Stomach (tissue), 9 donors: Measurements from ENCODE around the gene C16orf95. TPM values are rescaled to one million over a fixed set of nuclear protein-coding genes. Genes with fewer than 3 reads are reported as not detected.

Source experiments
- DNase-seq, 2 donors: peaks; one replicate each; pipeline versions ENCODE4 v3.0.0 to v3.0.0-alpha.2; 2013 to 2019
- H3K27ac ChIP-seq, 5 donors: fragments of 200-600 bp in 4 of 5; sonication (generic) in 4 of 5; one replicate each; pipeline ENCODE4 v1.5.1; 2013 to 2019; ENCODE audit warnings: mild to moderate bottlenecking in 1 of 5, moderate library complexity in 1 of 5
- H3K27me3 ChIP-seq, 3 donors: fragments of 200-600 bp; sonication (generic); one replicate each; pipeline ENCODE4 v1.5.1; 2017 to 2019; ENCODE audit warnings: mixed run types in 1 of 3
- H3K36me3 ChIP-seq, 4 donors: fragments of 200-600 bp; sonication (generic); 1 replicate in 3 of 4; 2 replicates in 1 of 4; pipeline ENCODE4 v1.5.1; 2016 to 2019
- H3K4me1 ChIP-seq, 4 donors: fragments of 200-600 bp; sonication (generic); one replicate each; pipeline ENCODE4 v1.5.1; 2016 to 2019
- H3K4me3 ChIP-seq, 4 donors: fragments of 200-600 bp; sonication (generic) in 3 of 4; one replicate each; pipeline ENCODE4 v1.5.1; 2016 to 2019; ENCODE audit warnings: mild to moderate bottlenecking in 1 of 4
- H3K9me3 ChIP-seq, 4 donors: fragments of 200-600 bp; sonication (generic); one replicate each; pipeline ENCODE4 v1.5.1; 2016 to 2019
- EP300 ChIP-seq: sonication (generic); formaldehyde crosslinking; IDR thresholded peaks from one replicate; pipeline ENCODE4 v1.6.1; 2017; ENCODE audit warnings: antibody characterized with exemption
- POLR2A ChIP-seq, 4 donors: fragments of 450-650 bp; IDR thresholded peaks; one replicate each; pipeline ENCODE4 v1.6.1; 2016; ENCODE audit warnings: antibody characterized with exemption in 4 of 4, control low read depth in 2 of 4, mild to moderate bottlenecking in 1 of 4, moderate library complexity in 1 of 4
- POLR2AphosphoS5 ChIP-seq, 3 donors: sonication (generic); formaldehyde crosslinking; IDR thresholded peaks; one replicate each; pipeline ENCODE4 v1.6.1; 2016; ENCODE audit warnings: antibody characterized with exemption in 3 of 3
- WGBS, 5 donors: extraction: QIAGEN DNeasy Blood & Tissue Kit in 3 of 5; methylation state at CpG; one replicate each; pipeline versions ENCODE4 v1.1.5 to v1.1.7; 2013 to 2018; 5-methylcytosine and 5-hydroxymethylcytosine counted together
- intact Hi-C: fragments of 100-400 bp; cut with DNase I; formaldehyde crosslinking; loops from one replicate; pipeline ENCODE4 v1.15.1; 2023; ENCODE audit warnings: low total_unique reads
- polyA plus RNA-seq, 3 donors: library from polyadenylated mRNA; stranded (reverse); fragments of 200-250 nt; gene quantifications; one replicate each; pipeline ENCODE4 v1.2.3, GENCODE V29; 2013
- total RNA-seq, 5 donors: library from RNA; depleted of rRNA; stranded (reverse); fragments of >200 nt; gene quantifications; one replicate each; pipeline versions ENCODE4 v1.1.0 to v1.2.3, GENCODE V29; 2014 to 2016
- TF ChIP-seq, protein P1 (sequence below), 7 experiments: fragments of 450-650 bp in 4 of 7; fragments of 200-600 bp in 3 of 7; sonication (generic) in 3 of 7; IDR thresholded peaks; one replicate each; pipeline ENCODE4 v1.5.1; 2016 to 2019; ENCODE audit warnings: antibody characterized with exemption in 7 of 7, control low read depth in 2 of 7, mild to moderate bottlenecking in 1 of 7
- donor health status: healthy with polysubstance abuse.
- donor health status: Bipolar disorder and iron deficiency.
- donor health status: healthy.

The C16orf95 gene
- total and polyA plus RNA-seq, 8 donors, result 0.55 to 4.9 (median 4.3) TPM; not detected in 3

DNA sequence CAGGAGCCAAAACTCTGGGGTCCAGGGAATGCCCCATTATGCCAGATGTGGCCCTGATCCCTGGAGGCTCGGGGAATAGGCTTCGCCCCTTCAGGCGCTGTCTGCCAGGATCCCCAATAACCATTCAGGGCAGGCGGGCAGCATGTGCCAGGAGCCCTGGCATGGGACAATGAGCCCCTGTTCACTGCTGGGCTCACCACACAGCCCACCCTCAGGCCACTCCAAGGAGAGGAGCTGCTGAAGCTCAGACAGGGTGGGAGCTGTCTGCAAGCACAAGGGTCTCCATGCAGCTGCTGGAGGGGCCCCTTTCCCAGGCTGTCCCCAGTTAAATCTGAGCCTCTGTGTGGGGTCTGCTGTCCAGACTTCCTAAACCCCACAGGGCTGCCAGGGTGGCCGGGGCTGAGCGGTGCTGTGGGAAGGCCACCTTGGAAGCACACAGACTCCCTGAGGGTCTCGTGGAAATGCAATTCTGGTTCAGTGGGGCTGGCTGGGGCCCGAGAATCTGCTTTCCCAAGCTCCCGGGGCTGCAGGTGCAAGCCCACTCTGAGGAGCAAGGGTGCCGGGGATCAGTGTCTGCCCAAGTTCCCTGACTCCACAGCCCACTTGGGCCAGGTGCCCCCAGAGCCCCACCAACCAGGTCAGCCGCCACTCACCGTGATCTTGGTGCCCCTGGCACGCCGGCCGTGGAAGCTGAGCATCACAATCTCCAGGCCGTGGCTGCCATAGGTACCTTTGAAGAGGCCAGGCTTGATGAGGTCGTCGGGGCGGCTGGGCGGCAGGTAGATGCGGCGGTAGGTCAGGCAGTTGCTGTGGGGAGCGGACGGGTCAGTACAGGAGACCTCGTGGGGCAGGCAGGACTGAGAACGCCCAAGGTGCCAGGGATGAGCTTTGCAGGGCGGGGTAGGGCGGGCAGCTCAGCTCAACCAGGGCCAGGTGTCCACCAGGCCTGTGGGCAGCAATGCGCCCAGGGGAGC, 17.7 kb upstream of the C16orf95 start:
- TF ChIP-seq POLR2AphosphoS5 (IDR thresholded peaks at IDR 0.05) (no peak), EP300 (no peak), POLR2A (IDR thresholded peaks at IDR 0.05) (no peak)
- TF ChIP-seq, protein P1, sequence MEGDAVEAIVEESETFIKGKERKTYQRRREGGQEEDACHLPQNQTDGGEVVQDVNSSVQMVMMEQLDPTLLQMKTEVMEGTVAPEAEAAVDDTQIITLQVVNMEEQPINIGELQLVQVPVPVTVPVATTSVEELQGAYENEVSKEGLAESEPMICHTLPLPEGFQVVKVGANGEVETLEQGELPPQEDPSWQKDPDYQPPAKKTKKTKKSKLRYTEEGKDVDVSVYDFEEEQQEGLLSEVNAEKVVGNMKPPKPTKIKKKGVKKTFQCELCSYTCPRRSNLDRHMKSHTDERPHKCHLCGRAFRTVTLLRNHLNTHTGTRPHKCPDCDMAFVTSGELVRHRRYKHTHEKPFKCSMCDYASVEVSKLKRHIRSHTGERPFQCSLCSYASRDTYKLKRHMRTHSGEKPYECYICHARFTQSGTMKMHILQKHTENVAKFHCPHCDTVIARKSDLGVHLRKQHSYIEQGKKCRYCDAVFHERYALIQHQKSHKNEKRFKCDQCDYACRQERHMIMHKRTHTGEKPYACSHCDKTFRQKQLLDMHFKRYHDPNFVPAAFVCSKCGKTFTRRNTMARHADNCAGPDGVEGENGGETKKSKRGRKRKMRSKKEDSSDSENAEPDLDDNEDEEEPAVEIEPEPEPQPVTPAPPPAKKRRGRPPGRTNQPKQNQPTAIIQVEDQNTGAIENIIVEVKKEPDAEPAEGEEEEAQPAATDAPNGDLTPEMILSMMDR (IDR thresholded peaks at IDR 0.05), result no peak
- no peak for DNase-seq
- Histone ChIP-seq H3K9me3 (no peaks in the 10 kb centered on the region), H3K4me3 (no peak overlapping the region), H3K27ac (no peak overlapping the region), H3K36me3 (peaks cover 64 to 95% (median 86%) of the 10 kb centered on the region in 4 donors), H3K4me1 (peaks cover 0 to 9% (median 3%) of the 10 kb centered on the region in 4 donors), H3K27me3 (no peaks in the 10 kb centered on the region)
- 90 to 95% (median 93%) methylated on average over 26 to 29 of the region's 29 CpGs for WGBS, 5 donors
- intact Hi-C loops, result no loop called here

- no peak overlapping the region for H3K27ac ChIP-seq
- DNase-seq, result no peak
- peaks cover 0 to 9% (median 3%) of the 10 kb centered on the region in 4 donors for H3K4me1 ChIP-seq
- no peak overlapping the region for H3K4me3 ChIP-seq
- WGBS, 5 donors, result 89 to 96% (median 93%) methylated on average over 16 to 41 of the region's 41 CpGs
- no peaks in the 10 kb centered on the region for H3K9me3 ChIP-seq
- TF ChIP-seq POLR2A (IDR thresholded peaks at IDR 0.05) (no peak), EP300 (no peak), POLR2AphosphoS5 (IDR thresholded peaks at IDR 0.05) (no peak)
- TF ChIP-seq, protein P1 (IDR thresholded peaks at IDR 0.05), result no peak
- intact Hi-C loops, result no loop called here
- peaks cover 57 to 95% (median 86%) of the 10 kb centered on the region in 4 donors for H3K36me3 ChIP-seq
- H3K27me3 ChIP-seq, result no peaks in the 10 kb centered on the region
Observed at GRCh38 chr16:87333581-87334331, 16.6 kb upstream of the C16orf95 start.

DNA sequence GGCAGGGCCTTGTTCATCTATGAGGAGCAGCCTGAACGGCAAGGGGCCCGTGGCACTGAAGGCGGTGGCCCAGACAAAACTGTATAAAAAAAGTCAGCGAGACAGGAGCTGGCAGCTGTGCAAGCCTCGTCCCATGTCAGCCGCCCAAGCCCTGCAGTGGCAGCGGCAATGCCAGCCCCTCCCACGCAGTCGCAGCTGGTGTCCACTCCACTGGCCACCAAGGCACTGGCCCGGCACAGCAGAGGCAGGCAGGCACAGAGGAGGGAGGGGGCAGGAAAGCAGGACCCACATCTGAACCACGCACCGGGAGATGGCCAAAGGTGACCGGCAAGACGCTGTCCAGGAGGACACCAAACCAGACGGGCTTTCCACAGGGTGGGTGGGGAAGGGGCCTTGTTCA, 15.9 kb upstream of the C16orf95 start:
- Histone ChIP-seq H3K27me3 (no peaks in the 10 kb centered on the region), H3K4me3 (no peak overlapping the region), H3K4me1 (peaks cover 0 to 9% (median 3%) of the 10 kb centered on the region in 4 donors), H3K9me3 (no peaks in the 10 kb centered on the region), H3K36me3 (peaks cover 57 to 95% (median 86%) of the 10 kb centered on the region in 4 donors), H3K27ac (peak overlapping the region in 1 of 5 donors; percentile 30)
- 87 to 95% (median 93%) methylated on average over 15 of the region's 15 CpGs for WGBS, 5 donors
- TF ChIP-seq, protein P1 (IDR thresholded peaks at IDR 0.05), result no peak
- TF ChIP-seq POLR2A (IDR thresholded peaks at IDR 0.05) (no peak), EP300 (no peak), POLR2AphosphoS5 (IDR thresholded peaks at IDR 0.05) (no peak)
- intact Hi-C loops, result no loop called here
- no peak for DNase-seq

DNA sequence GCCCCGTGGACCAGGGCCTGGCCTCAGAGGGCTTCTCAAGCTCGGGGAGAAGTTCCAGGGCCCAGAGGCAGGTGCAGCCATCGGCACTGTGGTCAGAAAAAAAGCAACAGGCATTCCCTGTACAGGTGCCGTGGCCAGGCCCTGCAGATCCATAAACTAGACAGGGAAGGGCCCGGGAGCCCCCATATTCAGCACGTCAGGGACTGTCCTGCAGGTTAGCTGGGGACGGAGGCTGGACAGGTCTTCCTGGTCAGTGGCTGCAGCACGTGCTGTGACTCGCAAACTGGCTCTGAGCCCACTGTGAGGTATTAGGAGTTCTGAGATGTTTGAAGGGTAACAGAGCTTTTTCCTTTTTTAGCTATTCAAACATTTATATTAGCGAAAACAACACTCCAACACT, 15.0 kb upstream of the C16orf95 start:
- intact Hi-C loops, result no loop called here
- TF ChIP-seq POLR2A (IDR thresholded peaks at IDR 0.05) (no peak), POLR2AphosphoS5 (IDR thresholded peaks at IDR 0.05) (no peak), EP300 (no peak)
- TF ChIP-seq, protein P1 (IDR thresholded peaks at IDR 0.05), result no peak
- peak overlapping the region in 1 of 5 donors; percentile 49 for H3K27ac ChIP-seq
- WGBS, 5 donors, result 71 to 83% (median 78%) methylated on average over 9 to 10 of the region's 10 CpGs
- H3K4me1 ChIP-seq, result peaks cover 0 to 9% (median 4%) of the 10 kb centered on the region in 4 donors
- DNase-seq, result no peak
- no peak overlapping the region for H3K4me3 ChIP-seq
- no peaks in the 10 kb centered on the region for H3K27me3 ChIP-seq
- peaks cover 53 to 99% (median 95%) of the 10 kb centered on the region in 4 donors for H3K36me3 ChIP-seq
- H3K9me3 ChIP-seq, result no peaks in the 10 kb centered on the region
